Vagina (tissue), 2 donors: ENCODE results near the gene LRMDA. TPM values are rescaled to one million over a fixed set of nuclear protein-coding genes. Genes with fewer than 3 reads are reported as not detected.

ENCODE experiments used
- DNase-seq, 2 donors: peaks; one replicate each; pipeline ENCODE4 v3.0.0-alpha.2; 2017; ENCODE audit errors: extremely low spot score in 2 of 2
- H3K27ac ChIP-seq: fragments of 200-600 bp; sonication (generic); one replicate; pipeline ENCODE4 v1.5.1; 2019
- H3K27me3 ChIP-seq: fragments of 200-600 bp; sonication (generic); one replicate; pipeline ENCODE4 v1.5.1; 2019
- H3K36me3 ChIP-seq, 2 donors: fragments of 200-600 bp; sonication (generic); one replicate each; pipeline ENCODE4 v1.5.1; 2017 to 2019
- H3K4me1 ChIP-seq: fragments of 200-600 bp; sonication (generic); one replicate; pipeline ENCODE4 v1.5.1; 2019
- H3K4me3 ChIP-seq, 2 donors: fragments of 200-600 bp; sonication (generic); 1 replicate in 1 of 2; 2 replicates in 1 of 2; pipeline ENCODE4 v1.5.1; 2016 to 2019
- H3K9me3 ChIP-seq: fragments of 200-600 bp; sonication (generic); one replicate; pipeline ENCODE4 v1.5.1; 2019
- CTCF ChIP-seq, 3 experiments: fragments of 450-650 bp in 2 of 3; fragments of 200-600 bp in 1 of 3; sonication (generic) in 1 of 3; IDR thresholded peaks; one replicate each; pipeline ENCODE4 v1.5.1; 2017 to 2019; ENCODE audit warnings: antibody characterized with exemption in 3 of 3, mild to moderate bottlenecking in 2 of 3, moderate library complexity in 2 of 3
- POLR2A ChIP-seq, 2 donors: fragments of 450-650 bp; IDR thresholded peaks; one replicate each; pipeline ENCODE4 v1.6.1; 2017; ENCODE audit warnings: antibody characterized with exemption in 2 of 2, mild to moderate bottlenecking in 2 of 2, moderate library complexity in 2 of 2
- POLR2AphosphoS5 ChIP-seq, 2 donors: sonication (generic); formaldehyde crosslinking; IDR thresholded peaks; one replicate each; pipeline ENCODE4 v1.9.0; 2017; ENCODE audit warnings: antibody characterized with exemption in 2 of 2, mild to moderate bottlenecking in 2 of 2, low read depth in 1 of 2; ENCODE audit not compliant: insufficient read depth in 1 of 2
- intact Hi-C: fragments of 100-400 bp; cut with DNase I; formaldehyde crosslinking; loops from one replicate; pipeline ENCODE4 v1.15.1; 2023
- total RNA-seq: library from RNA; depleted of rRNA; stranded (reverse); fragments of >200 nt; gene quantifications from one replicate; pipeline ENCODE4 v1.2.3, GENCODE V29; 2016

LRMDA gene
- total RNA-seq, 1 donor from 2014 or later, result 22.6 TPM

GRCh38 chr10:75425291-75426079, 5.9 kb upstream of the LRMDA start:
- Histone ChIP-seq H3K27ac (no peak overlapping the region), H3K36me3 (no peaks in the 10 kb centered on the region), H3K27me3 (no peaks in the 10 kb centered on the region), H3K4me1 (peaks cover 33% of the 10 kb centered on the region), H3K4me3 (no peak overlapping the region), H3K9me3 (no peaks in the 10 kb centered on the region)
- no peak for DNase-seq
- TF ChIP-seq POLR2A (IDR thresholded peaks at IDR 0.05), result no peak
- TF ChIP-seq CTCF (IDR thresholded peaks at IDR 0.05), result no peak
- no peak for TF ChIP-seq POLR2AphosphoS5 (IDR thresholded peaks at IDR 0.05; ENCODE audit: insufficient read depth in 1 of 2, low read depth in 1 of 2)
- intact Hi-C loops, result no loop called here

- Histone ChIP-seq H3K9me3 (no peaks in the 10 kb centered on the region), H3K4me3 (no peak overlapping the region), H3K36me3 (no peaks in the 10 kb centered on the region), H3K27me3 (no peaks in the 10 kb centered on the region), H3K4me1 (peaks cover 44% of the 10 kb centered on the region), H3K27ac (no peak overlapping the region)
- intact Hi-C loops, result no loop called here
- DNase-seq, result no peak
- TF ChIP-seq POLR2AphosphoS5 (IDR thresholded peaks at IDR 0.05; ENCODE audit: insufficient read depth in 1 of 2, low read depth in 1 of 2), result no peak
- TF ChIP-seq POLR2A (IDR thresholded peaks at IDR 0.05), result no peak
- TF ChIP-seq CTCF (IDR thresholded peaks at IDR 0.05), result no peak
These were observed 4.5 kb upstream of the LRMDA start for GRCh38 chr10:75426880-75427279.

GRCh38 chr10:75427951-75428350, 3.5 kb upstream of the LRMDA start:
- peak overlapping the region; percentile 63 for H3K27ac ChIP-seq
- no peaks in the 10 kb centered on the region for H3K27me3 ChIP-seq
- no peak for DNase-seq
- H3K4me3 ChIP-seq, result no peak overlapping the region
- intact Hi-C loops, result no loop called here
- H3K9me3 ChIP-seq, result no peaks in the 10 kb centered on the region
- no peaks in the 10 kb centered on the region for H3K36me3 ChIP-seq
- H3K4me1 ChIP-seq, result peaks cover 45% of the 10 kb centered on the region
- no peak for TF ChIP-seq POLR2AphosphoS5 (IDR thresholded peaks at IDR 0.05; ENCODE audit: insufficient read depth in 1 of 2, low read depth in 1 of 2)
- no peak for TF ChIP-seq POLR2A (IDR thresholded peaks at IDR 0.05)
- no peak for TF ChIP-seq CTCF (IDR thresholded peaks at IDR 0.05)

- TF ChIP-seq POLR2AphosphoS5 (IDR thresholded peaks at IDR 0.05; ENCODE audit: insufficient read depth in 1 of 2, low read depth in 1 of 2), result peak in 1 of 2 donors; percentile 38
- no peak for TF ChIP-seq CTCF (IDR thresholded peaks at IDR 0.05)
- TF ChIP-seq POLR2A (IDR thresholded peaks at IDR 0.05), result no peak
- H3K4me3 ChIP-seq, result no peak overlapping the region
- DNase-seq, result no peak
- no peaks in the 10 kb centered on the region for H3K27me3 ChIP-seq
- no peaks in the 10 kb centered on the region for H3K9me3 ChIP-seq
- peak overlapping the region; percentile 63 for H3K27ac ChIP-seq
- H3K4me1 ChIP-seq, result peaks cover 45% of the 10 kb centered on the region
- intact Hi-C loops, result no loop called here
- no peaks in the 10 kb centered on the region for H3K36me3 ChIP-seq
These were observed 2.8 kb upstream of the LRMDA start for GRCh38 chr10:75428434-75429158.
